ENCODE measurements around the gene ICAM2. TPM values are rescaled to one million over a fixed set of nuclear protein-coding genes. Genes with fewer than 3 reads are reported as not detected.

Gene ICAM2
- polyA plus RNA-seq, 3 donors: 29.8 to 33.4 (median 31.2) TPM

- no peak for DNase-seq (ENCODE audit: low read depth in 3 of 3, low spot score in 2 of 3)
Measured at GRCh38 chr17:63978272-63979200, 41.9 kb downstream of the ICAM2 start.

- no peak for DNase-seq (ENCODE audit: low read depth in 3 of 3, low spot score in 2 of 3)
Measured at GRCh38 chr17:63976702-63977101, 43.7 kb downstream of the ICAM2 start.

- DNase-seq (ENCODE audit: low read depth in 3 of 3, low spot score in 2 of 3): no peak
Measured at GRCh38 chr17:63975541-63976092, 44.8 kb downstream of the ICAM2 start.

GRCh38 chr17:63974594-63975192, 45.7 kb downstream of the ICAM2 start:
- no peak for DNase-seq (ENCODE audit: low read depth in 3 of 3, low spot score in 2 of 3)

- DNase-seq (ENCODE audit: low read depth in 3 of 3, low spot score in 2 of 3): no peak
Measured at GRCh38 chr17:63973930-63974593, 46.4 kb downstream of the ICAM2 start.

- no peak for DNase-seq (ENCODE audit: low read depth in 3 of 3, low spot score in 2 of 3)
Measured at GRCh38 chr17:63973247-63973646, 47.2 kb downstream of the ICAM2 start.

- no peak for DNase-seq (ENCODE audit: low read depth in 3 of 3, low spot score in 2 of 3)
Measured at GRCh38 chr17:63972796-63973195, 47.6 kb downstream of the ICAM2 start, which contains the start of gene SCN4A. Gene SCN4A (minus strand): TSS chr17:63972918. CDS start chr17:63972841, 77 bp downstream.

- DNase-seq (ENCODE audit: low read depth in 3 of 3, low spot score in 2 of 3): no peak
Measured at GRCh38 chr17:63969278-63969677, 51.2 kb downstream of the ICAM2 start.

GRCh38 chr17:63967953-63968352, 52.5 kb downstream of the ICAM2 start:
- DNase-seq (ENCODE audit: low read depth in 3 of 3, low spot score in 2 of 3): no peak

GRCh38 chr17:63966646-63967264, 53.7 kb downstream of the ICAM2 start:
- no peak for DNase-seq (ENCODE audit: low read depth in 3 of 3, low spot score in 2 of 3)

GRCh38 chr17:63963123-63963522, 57.3 kb downstream of the ICAM2 start:
- no peak for DNase-seq (ENCODE audit: low read depth in 3 of 3, low spot score in 2 of 3)

GRCh38 chr17:63962298-63962744, 58.1 kb downstream of the ICAM2 start:
- DNase-seq (ENCODE audit: low read depth in 3 of 3, low spot score in 2 of 3): no peak

- no peak for DNase-seq (ENCODE audit: low read depth in 3 of 3, low spot score in 2 of 3)
Measured at GRCh38 chr17:63961355-63962212, 58.8 kb downstream of the ICAM2 start.

GRCh38 chr17:63960430-63960829, 60.0 kb downstream of the ICAM2 start:
- no peak for DNase-seq (ENCODE audit: low read depth in 3 of 3, low spot score in 2 of 3)

GRCh38 chr17:63960006-63960405, 60.4 kb downstream of the ICAM2 start:
- DNase-seq (ENCODE audit: low read depth in 3 of 3, low spot score in 2 of 3): no peak

- DNase-seq (ENCODE audit: low read depth in 3 of 3, low spot score in 2 of 3): no peak
Measured at GRCh38 chr17:63956296-63956920, 64.0 kb downstream of the ICAM2 start.

- DNase-seq (ENCODE audit: low read depth in 3 of 3, low spot score in 2 of 3): no peak
Measured at GRCh38 chr17:63955791-63956190, 64.6 kb downstream of the ICAM2 start.

- no peak for DNase-seq (ENCODE audit: low read depth in 3 of 3, low spot score in 2 of 3)
Measured at GRCh38 chr17:63955232-63955631, 65.2 kb downstream of the ICAM2 start.

GRCh38 chr17:63954402-63955063, 65.9 kb downstream of the ICAM2 start:
- no peak for DNase-seq (ENCODE audit: low read depth in 3 of 3, low spot score in 2 of 3)
